MM.1S (cell line): Measurements from ENCODE around the gene FGL2.

Source experiments
- CTCF ChIP-seq: fragments of 300-600 bp; sonication (generic); IDR thresholded peaks from 2 replicates; pipeline ENCODE4 v1.5.1; 2016; ENCODE audit warnings: antibody characterized with exemption, low read length, mixed read lengths
- EZH2 ChIP-seq: fragments of 300-600 bp; sonication (generic); optimal IDR thresholded peaks from 2 replicates; pipeline ENCODE3; 2017; ENCODE audit warnings: low read depth, mild to moderate bottlenecking, antibody characterized with exemption, low read length, mixed read lengths

GRCh38 chr7:77216181-77216845 is 16.7 kb upstream of the FGL2 start:
- TF ChIP-seq CTCF (no peak), EZH2 (no peak)
